Stimulated activated naive CD4-positive, alpha-beta T cell treated with Interleukin-2 at 50 U/mL for 16 hours (primary cell): Measurements from ENCODE around the gene RAB31.

ENCODE experiments used
- DNase-seq: peaks from one replicate; lab custom pipeline; 2025; lab: John Stamatoyannopoulos, UW

The RAB31 gene

DNA sequence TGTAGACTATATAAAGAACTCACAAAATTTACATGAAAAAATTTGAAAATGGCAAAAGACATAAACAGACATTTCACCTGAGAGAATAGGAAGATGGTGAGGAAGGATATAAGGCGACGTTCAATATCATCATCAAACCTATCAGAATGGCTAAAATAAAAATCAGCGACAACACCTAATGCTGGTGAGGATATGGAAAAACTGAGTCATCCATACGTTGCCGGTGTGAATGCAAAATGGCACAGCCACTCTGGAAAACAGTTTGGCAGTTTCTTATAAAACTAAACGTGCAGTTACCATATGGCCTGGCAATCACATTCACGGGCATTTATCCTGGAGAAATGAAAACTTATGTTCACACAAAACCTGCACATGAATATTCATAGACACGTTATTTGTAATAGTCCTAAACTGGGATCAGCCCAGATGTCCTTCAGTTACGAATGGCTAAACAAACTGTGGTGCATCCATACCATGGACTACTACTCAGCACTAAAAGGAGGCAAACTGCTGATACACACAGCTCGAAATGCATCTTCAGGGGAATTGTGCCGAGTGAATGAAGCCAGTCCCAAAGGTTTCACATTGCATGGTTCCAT is 114.6 kb downstream of the RAB31 start:
- DNase-seq = no peak

- DNase-seq = no peak
Observed at GRCh38 chr18:9823805-9824473, 115.8 kb downstream of the RAB31 start.

DNA sequence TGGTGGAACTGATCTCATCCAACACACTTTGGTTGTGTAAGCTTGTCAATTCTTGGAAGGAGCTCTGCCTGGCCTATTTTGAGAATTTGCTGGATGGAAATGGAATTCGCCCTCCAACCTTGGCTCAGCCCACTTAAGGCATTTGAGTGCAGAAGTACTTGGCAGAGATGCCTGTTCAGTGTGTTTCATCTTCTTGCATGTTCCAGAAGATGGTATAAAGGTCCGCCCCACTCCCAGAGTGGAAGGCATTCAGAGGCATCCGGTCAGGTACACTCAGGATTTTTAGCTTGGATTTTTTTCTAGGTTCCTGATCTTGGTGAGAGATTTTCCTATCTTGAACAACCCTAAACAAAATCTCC is 116.4 kb downstream of the RAB31 start:
- DNase-seq = no peak

DNA sequence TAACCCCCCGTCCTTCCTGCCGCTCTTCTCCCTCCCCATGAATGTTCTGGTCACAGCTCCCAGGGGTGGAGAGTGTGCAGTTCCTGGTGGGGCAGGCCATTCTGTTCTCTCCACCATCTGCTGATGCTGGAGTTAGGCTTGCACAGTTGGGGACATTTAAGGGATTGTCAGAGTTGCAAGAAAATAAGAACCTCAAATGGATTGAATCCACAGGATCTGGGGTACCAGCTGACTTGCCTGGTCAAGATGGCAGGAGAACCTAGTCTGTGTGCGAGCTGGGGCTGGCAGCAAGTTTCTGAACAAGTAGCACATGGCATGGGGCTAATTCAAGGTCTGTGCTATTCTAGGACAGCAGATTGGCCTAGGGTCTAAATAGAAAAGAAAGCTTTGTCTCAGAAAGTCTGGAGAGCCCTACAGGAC is 116.9 kb downstream of the RAB31 start:
- DNase-seq = no peak

DNA sequence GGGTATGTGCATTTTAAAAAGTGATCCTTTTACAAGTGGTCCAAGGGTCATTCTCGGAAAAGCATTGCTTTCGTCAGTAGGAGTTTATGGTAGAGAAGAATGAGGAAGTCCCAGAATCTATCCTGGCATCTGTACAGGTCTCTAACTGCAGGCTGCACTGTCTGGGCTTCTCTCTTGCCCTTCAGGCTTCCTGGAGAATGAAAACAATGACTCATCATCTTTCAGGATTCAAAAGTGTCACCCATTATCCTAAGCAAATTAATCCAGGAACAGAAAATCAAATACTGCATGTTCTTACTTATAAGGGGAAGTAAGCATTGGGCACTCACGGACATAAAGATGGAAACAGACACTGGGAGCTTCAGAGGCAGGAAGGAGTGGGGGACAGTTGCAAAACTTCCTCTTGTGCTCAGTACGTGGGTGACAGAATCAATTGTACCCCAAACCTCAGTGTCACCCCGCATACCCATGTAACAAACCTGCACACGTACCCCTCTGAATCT is 117.5 kb downstream of the RAB31 start:
- DNase-seq = no peak

- DNase-seq = no peak
Observed at GRCh38 chr18:9826685-9827084, 118.6 kb downstream of the RAB31 start.

DNA sequence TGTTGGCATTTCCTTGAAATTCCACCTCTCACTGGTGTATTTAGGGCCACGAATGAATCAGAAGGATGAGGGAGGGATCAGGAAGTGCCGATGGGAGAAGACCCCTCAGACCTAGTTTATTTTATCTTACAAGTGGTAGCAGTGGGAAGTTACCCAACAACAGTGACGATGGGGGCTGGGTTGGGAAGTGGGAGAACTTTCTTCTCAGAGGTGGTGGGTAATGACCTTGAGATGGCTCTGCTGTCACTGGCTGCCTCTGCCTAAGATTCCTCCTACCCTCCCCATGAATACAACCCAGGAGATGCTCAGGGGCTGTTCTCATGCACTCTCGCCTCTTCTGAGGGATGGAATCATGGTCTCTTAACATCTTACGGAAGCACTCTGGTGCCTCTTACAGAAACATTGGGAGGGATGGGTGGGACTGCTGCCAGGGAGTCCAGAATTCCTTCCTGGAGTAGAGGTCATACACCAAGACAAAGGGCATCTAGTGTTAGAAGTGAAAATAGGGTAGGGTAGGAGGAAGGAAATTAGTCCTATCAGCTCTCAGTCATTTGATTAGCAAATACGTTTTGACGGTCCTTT is 119.2 kb downstream of the RAB31 start:
- DNase-seq = no peak

DNA sequence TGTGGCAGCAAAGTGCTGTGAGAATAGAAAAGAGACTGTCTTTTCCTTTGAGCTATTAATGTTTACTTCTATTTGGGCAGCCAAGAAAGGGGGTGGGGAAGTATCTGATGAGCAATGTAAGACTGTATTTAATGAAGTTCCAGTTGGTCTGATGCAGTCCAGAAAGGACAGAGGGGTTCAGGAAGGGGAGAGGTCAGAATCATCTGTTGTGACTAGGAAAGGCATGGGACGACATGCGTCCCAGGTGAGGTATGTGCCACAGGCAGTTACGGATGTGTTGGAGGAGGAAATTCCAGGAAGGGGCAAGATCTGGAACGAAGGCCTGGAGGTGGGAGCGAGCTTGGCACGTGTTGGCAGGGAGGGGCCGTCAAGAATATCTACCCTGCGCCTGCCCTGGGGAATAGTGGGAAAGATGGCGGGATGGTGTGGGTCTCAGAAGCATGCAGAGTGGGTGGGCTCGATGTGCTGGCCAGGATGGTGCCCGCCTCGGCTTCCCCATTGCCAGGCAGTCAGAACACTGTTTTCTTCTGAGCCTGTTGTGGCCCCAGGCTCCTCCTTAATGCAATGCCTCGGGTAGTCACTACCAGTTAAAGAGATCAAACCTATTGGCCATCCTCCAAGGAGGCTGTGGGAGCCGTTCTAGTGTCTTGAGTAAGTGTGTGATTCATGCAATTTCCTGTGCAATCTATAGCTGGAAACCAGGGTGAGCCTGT is 119.8 kb downstream of the RAB31 start:
- DNase-seq = no peak

DNA sequence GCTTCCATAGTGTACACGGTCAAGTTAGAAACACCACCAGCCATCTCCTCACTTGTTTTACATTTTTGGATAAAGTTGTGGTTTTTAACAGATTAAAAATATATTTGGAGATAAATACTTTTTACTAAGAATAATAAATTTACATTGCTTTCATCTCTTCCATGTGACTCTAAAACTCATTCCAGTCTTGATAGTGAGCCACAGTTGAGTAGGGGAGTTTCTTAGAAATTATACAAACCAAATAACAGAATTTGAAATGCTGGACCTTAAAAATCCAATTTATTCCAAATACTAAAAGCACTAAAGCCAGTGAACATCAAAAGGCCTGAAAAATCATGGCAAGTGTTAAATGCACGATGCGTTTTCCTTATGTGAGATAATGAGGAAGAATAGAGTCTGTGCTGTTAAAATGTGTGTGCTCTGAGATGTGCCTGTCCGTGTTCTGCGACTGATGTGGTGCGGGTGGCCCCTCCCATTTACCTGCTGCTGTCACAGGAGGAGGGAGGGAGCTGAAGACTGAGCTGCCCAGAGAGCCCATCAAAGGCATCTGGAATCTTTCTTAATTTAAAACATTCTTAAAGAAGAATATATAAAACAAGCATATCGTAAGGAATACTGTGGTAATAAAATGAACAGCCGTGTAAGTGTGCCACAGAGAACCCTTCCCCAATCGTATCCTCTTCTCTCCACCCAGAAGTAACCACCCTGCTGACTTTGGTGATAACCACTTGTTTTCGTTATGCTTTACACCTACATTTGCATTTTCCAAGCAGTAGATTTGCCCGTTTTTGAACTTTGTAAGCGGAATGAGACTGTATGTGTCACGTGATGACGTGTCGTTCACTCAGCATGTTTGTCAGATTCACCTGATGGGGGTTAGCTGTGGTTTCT is 120.7 kb downstream of the RAB31 start:
- no peak for DNase-seq

- DNase-seq = no peak
Observed at GRCh38 chr18:9829397-9829712, 121.3 kb downstream of the RAB31 start.

DNA sequence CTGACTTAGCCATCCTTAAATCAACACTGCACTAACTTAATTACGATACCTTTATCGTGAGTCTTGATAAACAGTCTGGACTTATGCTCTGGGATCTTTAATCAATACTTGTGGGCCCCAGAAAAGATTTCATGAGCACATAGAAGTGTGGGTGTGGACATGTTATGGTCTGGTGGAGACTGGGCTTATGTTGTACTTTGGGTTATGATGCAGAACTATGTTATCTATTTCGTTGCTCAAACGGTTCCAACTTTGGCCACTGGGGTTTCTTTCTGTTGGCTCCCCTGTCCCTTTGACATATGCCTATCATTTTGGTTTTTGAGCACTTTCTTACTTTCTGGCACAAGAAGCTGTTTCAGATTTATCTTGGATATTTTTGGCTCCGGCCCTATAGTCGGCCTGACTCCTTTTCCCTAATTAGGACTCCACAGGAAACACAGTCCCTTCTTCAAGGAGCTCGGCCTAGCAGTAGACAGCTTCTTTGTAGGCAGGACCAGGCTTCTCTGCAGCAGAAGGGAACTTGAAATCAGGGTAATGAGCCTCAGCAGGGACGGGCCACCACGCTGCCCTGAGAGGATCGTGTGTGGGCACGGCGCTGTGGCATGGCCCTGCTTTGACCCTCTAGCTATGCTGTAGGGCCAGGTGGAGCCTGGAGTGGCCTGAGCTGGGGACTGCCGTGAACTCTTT is 123.1 kb downstream of the RAB31 start:
- no peak for DNase-seq

- DNase-seq = no peak
Observed at GRCh38 chr18:9831723-9832199, 123.7 kb downstream of the RAB31 start.

GRCh38 chr18:9832871-9833270 is 124.8 kb downstream of the RAB31 start:
- DNase-seq = no peak

DNA sequence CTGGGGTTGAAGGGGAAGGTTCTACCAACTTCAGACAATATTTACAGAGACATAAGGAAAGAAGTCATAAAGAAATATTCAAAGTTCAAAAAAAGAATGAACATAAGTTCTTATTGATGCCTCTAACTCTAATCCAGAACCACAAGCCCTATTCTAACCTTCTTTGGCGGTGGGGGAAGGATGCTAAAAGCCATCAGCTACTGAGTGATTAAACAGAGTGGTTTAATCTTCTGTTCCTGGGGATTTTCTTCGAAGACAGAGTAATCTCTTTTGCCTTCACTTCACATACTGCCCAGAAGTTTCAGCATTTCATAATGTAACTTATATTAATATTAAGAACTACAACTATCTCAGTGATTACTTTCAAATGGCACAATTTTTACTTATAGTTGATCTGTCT is 126.5 kb downstream of the RAB31 start:
- no peak for DNase-seq

DNA sequence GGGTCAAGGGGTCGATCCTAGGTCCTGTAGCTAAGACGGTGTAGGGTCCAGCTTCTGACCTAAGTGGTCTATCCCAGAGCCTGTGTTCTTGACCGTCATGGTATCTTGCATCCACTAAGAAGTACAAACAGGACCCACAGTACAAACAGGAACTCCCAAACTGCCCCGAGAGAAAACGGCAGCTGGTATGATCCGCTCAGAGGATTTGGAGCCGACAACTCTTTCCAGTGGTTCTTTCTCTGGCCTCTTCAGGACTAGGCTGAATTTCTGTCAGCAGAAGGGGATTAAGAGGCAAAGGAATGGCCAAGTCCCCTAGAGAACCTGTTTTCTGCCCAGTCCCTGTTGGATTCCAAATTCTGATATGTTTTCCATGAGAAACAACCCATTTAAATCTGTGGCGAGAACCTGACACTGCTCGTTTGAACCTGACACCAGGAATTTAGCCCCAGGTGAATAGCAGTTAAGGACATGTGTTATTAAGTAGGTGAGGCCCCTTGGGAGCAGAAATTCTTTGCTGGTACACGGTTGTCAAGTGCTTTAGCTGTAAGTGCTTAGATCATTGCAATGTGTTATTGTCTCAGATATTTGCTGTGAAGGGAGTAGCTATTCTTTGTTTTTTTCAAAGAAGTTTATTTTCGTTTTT is 127.1 kb downstream of the RAB31 start:
- DNase-seq = no peak

DNA sequence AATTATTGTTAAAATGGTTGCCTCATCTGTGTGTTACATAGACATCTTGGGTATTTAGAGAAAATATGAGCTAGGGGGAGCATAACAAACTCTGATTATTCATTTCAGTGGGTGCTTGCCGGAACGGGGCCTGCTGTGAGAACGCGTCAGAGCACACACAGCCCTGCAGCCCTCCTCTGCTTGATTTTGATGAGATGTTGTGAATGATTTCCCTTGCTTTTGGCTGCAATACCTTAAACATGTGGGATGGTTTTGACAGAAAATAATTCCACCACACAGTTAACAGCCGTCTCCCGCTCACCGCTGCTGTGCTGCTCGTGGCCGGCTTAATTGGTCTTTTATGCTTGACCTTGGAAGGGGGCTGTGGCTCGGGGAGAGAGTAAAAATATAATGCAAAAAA is 127.7 kb downstream of the RAB31 start:
- no peak for DNase-seq

DNA sequence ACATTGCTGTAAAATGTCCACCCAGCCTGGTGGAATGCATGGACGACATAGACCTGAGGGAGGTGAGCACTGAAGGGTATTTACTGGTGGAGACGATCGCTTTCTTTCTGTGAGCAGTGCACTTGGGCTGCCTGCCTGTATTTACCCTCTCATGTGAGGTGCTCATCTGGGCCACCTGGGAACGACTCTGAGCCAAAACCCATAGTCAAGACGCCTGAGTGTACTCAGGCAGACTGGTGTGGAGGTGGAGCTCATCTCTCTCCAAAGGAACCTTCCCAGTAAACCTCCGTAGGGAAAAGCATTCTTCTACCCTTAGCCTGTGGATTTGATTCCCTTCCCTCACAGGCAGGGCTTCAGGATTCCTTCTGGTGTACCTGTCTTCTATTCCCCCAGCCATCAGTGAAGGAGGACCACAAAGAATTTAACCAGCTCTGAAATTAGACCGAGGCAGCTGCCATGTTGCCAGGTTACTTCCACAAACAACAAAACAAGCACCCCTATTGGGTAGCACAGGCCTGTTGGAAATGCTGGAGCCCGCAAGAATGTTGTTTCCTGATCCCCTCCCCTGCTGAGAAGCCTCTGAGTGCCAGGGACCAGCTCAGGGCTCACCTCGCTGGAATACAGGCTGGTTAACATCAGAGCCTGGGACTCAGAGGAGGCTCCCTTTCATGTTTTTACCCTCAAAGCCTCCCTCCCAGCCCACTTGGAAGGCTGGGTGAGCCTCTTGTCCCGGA is 130.2 kb downstream of the RAB31 start:
- no peak for DNase-seq

DNA sequence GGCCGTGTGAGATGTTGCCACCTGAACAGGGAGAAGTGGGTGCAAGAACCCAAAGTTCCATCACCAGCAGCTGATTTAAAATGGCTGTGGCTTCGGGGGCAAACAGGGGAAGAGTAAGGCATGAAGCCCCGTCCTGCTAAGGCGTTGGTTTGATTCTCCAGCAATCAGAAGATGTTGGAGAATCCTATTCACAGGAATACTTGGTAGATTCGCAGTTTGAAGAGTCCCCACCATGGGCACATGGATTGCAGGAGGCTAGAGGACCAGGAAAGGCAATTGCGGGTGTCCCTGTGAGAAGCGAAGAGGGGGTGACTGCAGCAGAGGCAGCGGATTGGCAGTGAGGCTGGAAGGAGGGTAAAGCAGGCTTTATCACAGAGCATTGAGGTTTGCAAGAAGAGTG is 131.1 kb downstream of the RAB31 start:
- no peak for DNase-seq

- no peak for DNase-seq
Observed at GRCh38 chr18:9839853-9840252, 131.8 kb downstream of the RAB31 start.

DNA sequence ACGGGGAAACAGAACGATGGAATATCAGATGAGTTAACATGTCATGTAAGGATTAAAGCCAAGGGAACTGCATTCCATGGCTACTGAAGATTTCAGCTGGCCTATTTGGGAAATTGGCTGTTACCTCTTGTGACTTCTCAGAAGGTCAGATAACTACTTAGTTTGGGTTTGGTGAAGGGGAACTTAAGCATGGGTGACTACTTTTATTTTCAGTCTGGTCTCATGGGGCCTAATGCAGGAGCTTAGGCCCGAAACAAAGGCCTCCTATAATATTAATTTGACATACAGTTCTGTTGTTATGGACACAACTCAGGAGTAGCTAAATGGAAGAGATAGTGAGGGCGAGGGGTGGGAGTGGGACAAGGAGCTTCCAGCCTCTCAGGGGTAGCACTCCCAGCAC is 133.7 kb downstream of the RAB31 start:
- no peak for DNase-seq
